IPS-18a (cell line): ENCODE measurements around the gene ZBTB16.

Source experiments
- H3K27ac ChIP-seq: one replicate; pipeline ENCODE4 v1.5.1; 2013; ENCODE audit warnings: low read length
- H3K27me3 ChIP-seq: one replicate; pipeline ENCODE4 v1.6.1; 2013; ENCODE audit warnings: mild to moderate bottlenecking, low read length; ENCODE audit not compliant: control insufficient read depth, insufficient read depth
- H3K36me3 ChIP-seq: one replicate; pipeline ENCODE4 v1.6.1; 2013; ENCODE audit warnings: low read depth, low read length; ENCODE audit not compliant: control insufficient read depth
- H3K4me1 ChIP-seq: one replicate; pipeline ENCODE4 v1.6.1; 2013; ENCODE audit warnings: low read depth, low read length; ENCODE audit not compliant: control insufficient read depth
- H3K4me3 ChIP-seq: one replicate; pipeline ENCODE4 v1.5.1; 2013; ENCODE audit warnings: low read length
- H3K9ac ChIP-seq: one replicate; pipeline ENCODE4 v1.6.1; 2013; ENCODE audit warnings: mild to moderate bottlenecking, low read length, moderate library complexity
- H3K9me3 ChIP-seq: one replicate; pipeline ENCODE4 v1.6.1; 2013; ENCODE audit warnings: low read depth, low read length; ENCODE audit not compliant: control insufficient read depth

The ZBTB16 gene

GRCh38 chr11:114138411-114138810 is 78.9 kb downstream of the ZBTB16 start:
- Histone ChIP-seq H3K9me3 (no peaks in the 10 kb centered on the region), H3K9ac (no peak overlapping the region), H3K4me1 (peaks cover 5% of the 10 kb centered on the region), H3K4me3 (no peak overlapping the region), H3K27ac (no peak overlapping the region), H3K36me3 (no peaks in the 10 kb centered on the region), H3K27me3 (no peaks in the 10 kb centered on the region)

GRCh38 chr11:114140826-114141225 is 81.3 kb downstream of the ZBTB16 start:
- Histone ChIP-seq H3K27ac (no peak overlapping the region), H3K9me3 (no peaks in the 10 kb centered on the region), H3K4me1 (peaks cover 10% of the 10 kb centered on the region), H3K27me3 (no peaks in the 10 kb centered on the region), H3K9ac (no peak overlapping the region), H3K4me3 (no peak overlapping the region), H3K36me3 (no peaks in the 10 kb centered on the region)

- H3K36me3 ChIP-seq = no peaks in the 10 kb centered on the region
- H3K4me3 ChIP-seq = no peak overlapping the region
- peaks cover 7% of the 10 kb centered on the region for H3K4me1 ChIP-seq
- H3K27me3 ChIP-seq = no peaks in the 10 kb centered on the region
- no peak overlapping the region for H3K27ac ChIP-seq
- no peak overlapping the region for H3K9ac ChIP-seq
- no peaks in the 10 kb centered on the region for H3K9me3 ChIP-seq
These were observed 82.5 kb downstream of the ZBTB16 start for GRCh38 chr11:114141863-114142580.

GRCh38 chr11:114142707-114143106 is 83.2 kb downstream of the ZBTB16 start:
- no peak overlapping the region for H3K4me3 ChIP-seq
- H3K4me1 ChIP-seq = peaks cover 7% of the 10 kb centered on the region
- H3K9ac ChIP-seq = no peak overlapping the region
- H3K36me3 ChIP-seq = no peaks in the 10 kb centered on the region
- H3K27me3 ChIP-seq = no peaks in the 10 kb centered on the region
- H3K27ac ChIP-seq = no peak overlapping the region
- H3K9me3 ChIP-seq = no peaks in the 10 kb centered on the region

- H3K27ac ChIP-seq = no peak overlapping the region
- no peak overlapping the region for H3K9ac ChIP-seq
- peaks cover 7% of the 10 kb centered on the region for H3K4me1 ChIP-seq
- no peaks in the 10 kb centered on the region for H3K27me3 ChIP-seq
- H3K9me3 ChIP-seq = no peaks in the 10 kb centered on the region
- H3K4me3 ChIP-seq = no peak overlapping the region
- no peaks in the 10 kb centered on the region for H3K36me3 ChIP-seq
These were observed 85.8 kb downstream of the ZBTB16 start for GRCh38 chr11:114145166-114145775.

GRCh38 chr11:114147375-114148012 is 88.0 kb downstream of the ZBTB16 start:
- Histone ChIP-seq H3K36me3 (no peaks in the 10 kb centered on the region), H3K27ac (no peak overlapping the region), H3K27me3 (no peaks in the 10 kb centered on the region), H3K9me3 (no peaks in the 10 kb centered on the region), H3K4me3 (no peak overlapping the region), H3K9ac (no peak overlapping the region), H3K4me1 (peaks cover 7% of the 10 kb centered on the region)

GRCh38 chr11:114148013-114148382 is 88.5 kb downstream of the ZBTB16 start:
- Histone ChIP-seq H3K9me3 (no peaks in the 10 kb centered on the region), H3K9ac (no peak overlapping the region), H3K36me3 (no peaks in the 10 kb centered on the region), H3K4me1 (peaks cover 7% of the 10 kb centered on the region), H3K27me3 (no peaks in the 10 kb centered on the region), H3K27ac (no peak overlapping the region), H3K4me3 (no peak overlapping the region)

- H3K4me3 ChIP-seq = no peak overlapping the region
- no peaks in the 10 kb centered on the region for H3K27me3 ChIP-seq
- H3K27ac ChIP-seq = no peak overlapping the region
- H3K36me3 ChIP-seq = no peaks in the 10 kb centered on the region
- no peak overlapping the region for H3K9ac ChIP-seq
- H3K4me1 ChIP-seq = no peaks in the 10 kb centered on the region
- H3K9me3 ChIP-seq = no peaks in the 10 kb centered on the region
These were observed 90.3 kb downstream of the ZBTB16 start for GRCh38 chr11:114149689-114150407.

GRCh38 chr11:114150671-114151070 is 91.2 kb downstream of the ZBTB16 start:
- H3K27me3 ChIP-seq = no peaks in the 10 kb centered on the region
- no peaks in the 10 kb centered on the region for H3K4me1 ChIP-seq
- no peak overlapping the region for H3K27ac ChIP-seq
- H3K4me3 ChIP-seq = no peak overlapping the region
- H3K9me3 ChIP-seq = no peaks in the 10 kb centered on the region
- no peaks in the 10 kb centered on the region for H3K36me3 ChIP-seq
- H3K9ac ChIP-seq = no peak overlapping the region

- Histone ChIP-seq H3K9me3 (no peaks in the 10 kb centered on the region), H3K27me3 (no peaks in the 10 kb centered on the region), H3K36me3 (no peaks in the 10 kb centered on the region), H3K4me1 (no peaks in the 10 kb centered on the region), H3K4me3 (no peak overlapping the region), H3K9ac (no peak overlapping the region), H3K27ac (no peak overlapping the region)
These were observed 92.1 kb downstream of the ZBTB16 start for GRCh38 chr11:114151631-114152030.

- H3K9me3 ChIP-seq = no peaks in the 10 kb centered on the region
- no peaks in the 10 kb centered on the region for H3K36me3 ChIP-seq
- no peaks in the 10 kb centered on the region for H3K4me1 ChIP-seq
These were observed 92.7 kb downstream of the ZBTB16 start for GRCh38 chr11:114152162-114152561.

More at GRCh38 chr11:114152162-114152561, 92.7 kb downstream of the ZBTB16 start:
- no peak overlapping the region for H3K4me3 ChIP-seq
- H3K27ac ChIP-seq = no peak overlapping the region
- H3K27me3 ChIP-seq = no peaks in the 10 kb centered on the region
- H3K9ac ChIP-seq = no peak overlapping the region
